ENCODE data around the gene HCRTR2. TPM values are rescaled to one million over a fixed set of nuclear protein-coding genes. Genes with fewer than 3 reads are reported as not detected.

HCRTR2 gene
- total RNA-seq, 1 experiment from 2014 or later = not detected

DNA sequence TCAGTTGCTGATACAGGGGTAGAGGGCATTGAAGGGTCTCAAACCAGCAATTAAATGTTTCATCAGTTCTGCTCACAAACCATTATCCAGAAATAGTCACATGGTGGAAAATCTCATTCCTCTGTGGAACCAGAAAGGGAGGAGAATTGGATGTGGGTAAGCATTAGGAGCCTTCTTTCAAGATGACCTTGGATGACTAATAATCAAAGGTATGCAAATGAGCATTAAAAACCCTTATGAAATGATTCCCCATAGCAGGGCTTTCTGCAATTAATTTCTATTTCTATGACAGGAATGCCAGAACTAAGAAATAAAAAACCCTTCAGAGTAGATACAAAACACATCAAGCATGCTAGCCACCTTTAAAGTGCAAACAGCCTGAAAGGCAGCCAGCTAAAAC, 37.4 kb upstream of the HCRTR2 start (continued):
- TF ChIP-seq, protein P1, sequence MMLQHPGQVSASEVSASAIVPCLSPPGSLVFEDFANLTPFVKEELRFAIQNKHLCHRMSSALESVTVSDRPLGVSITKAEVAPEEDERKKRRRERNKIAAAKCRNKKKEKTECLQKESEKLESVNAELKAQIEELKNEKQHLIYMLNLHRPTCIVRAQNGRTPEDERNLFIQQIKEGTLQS (CRISPR knock-in tag; conservative IDR thresholded peaks at IDR 0.05) = no peak
- TF ChIP-seq EMX1 (CRISPR knock-in tag; IDR thresholded peaks at IDR 0.05) (no peak), TEAD1 (CRISPR knock-in tag; IDR thresholded peaks at IDR 0.05) (no peak), ZBTB21 (CRISPR knock-in tag; IDR thresholded peaks at IDR 0.05; ENCODE audit: borderline replicate concordance) (no peak), MXD4 (CRISPR knock-in tag; IDR thresholded peaks at IDR 0.05; ENCODE audit: borderline replicate concordance) (no peak), JAZF1 (CRISPR knock-in tag; IDR thresholded peaks at IDR 0.05) (no peak)
- TF ChIP-seq, protein P2, sequence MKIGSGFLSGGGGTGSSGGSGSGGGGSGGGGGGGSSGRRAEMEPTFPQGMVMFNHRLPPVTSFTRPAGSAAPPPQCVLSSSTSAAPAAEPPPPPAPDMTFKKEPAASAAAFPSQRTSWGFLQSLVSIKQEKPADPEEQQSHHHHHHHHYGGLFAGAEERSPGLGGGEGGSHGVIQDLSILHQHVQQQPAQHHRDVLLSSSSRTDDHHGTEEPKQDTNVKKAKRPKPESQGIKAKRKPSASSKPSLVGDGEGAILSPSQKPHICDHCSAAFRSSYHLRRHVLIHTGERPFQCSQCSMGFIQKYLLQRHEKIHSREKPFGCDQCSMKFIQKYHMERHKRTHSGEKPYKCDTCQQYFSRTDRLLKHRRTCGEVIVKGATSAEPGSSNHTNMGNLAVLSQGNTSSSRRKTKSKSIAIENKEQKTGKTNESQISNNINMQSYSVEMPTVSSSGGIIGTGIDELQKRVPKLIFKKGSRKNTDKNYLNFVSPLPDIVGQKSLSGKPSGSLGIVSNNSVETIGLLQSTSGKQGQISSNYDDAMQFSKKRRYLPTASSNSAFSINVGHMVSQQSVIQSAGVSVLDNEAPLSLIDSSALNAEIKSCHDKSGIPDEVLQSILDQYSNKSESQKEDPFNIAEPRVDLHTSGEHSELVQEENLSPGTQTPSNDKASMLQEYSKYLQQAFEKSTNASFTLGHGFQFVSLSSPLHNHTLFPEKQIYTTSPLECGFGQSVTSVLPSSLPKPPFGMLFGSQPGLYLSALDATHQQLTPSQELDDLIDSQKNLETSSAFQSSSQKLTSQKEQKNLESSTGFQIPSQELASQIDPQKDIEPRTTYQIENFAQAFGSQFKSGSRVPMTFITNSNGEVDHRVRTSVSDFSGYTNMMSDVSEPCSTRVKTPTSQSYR (CRISPR knock-in tag; IDR thresholded peaks at IDR 0.05) = no peak
- TF ChIP-seq, protein P3, sequence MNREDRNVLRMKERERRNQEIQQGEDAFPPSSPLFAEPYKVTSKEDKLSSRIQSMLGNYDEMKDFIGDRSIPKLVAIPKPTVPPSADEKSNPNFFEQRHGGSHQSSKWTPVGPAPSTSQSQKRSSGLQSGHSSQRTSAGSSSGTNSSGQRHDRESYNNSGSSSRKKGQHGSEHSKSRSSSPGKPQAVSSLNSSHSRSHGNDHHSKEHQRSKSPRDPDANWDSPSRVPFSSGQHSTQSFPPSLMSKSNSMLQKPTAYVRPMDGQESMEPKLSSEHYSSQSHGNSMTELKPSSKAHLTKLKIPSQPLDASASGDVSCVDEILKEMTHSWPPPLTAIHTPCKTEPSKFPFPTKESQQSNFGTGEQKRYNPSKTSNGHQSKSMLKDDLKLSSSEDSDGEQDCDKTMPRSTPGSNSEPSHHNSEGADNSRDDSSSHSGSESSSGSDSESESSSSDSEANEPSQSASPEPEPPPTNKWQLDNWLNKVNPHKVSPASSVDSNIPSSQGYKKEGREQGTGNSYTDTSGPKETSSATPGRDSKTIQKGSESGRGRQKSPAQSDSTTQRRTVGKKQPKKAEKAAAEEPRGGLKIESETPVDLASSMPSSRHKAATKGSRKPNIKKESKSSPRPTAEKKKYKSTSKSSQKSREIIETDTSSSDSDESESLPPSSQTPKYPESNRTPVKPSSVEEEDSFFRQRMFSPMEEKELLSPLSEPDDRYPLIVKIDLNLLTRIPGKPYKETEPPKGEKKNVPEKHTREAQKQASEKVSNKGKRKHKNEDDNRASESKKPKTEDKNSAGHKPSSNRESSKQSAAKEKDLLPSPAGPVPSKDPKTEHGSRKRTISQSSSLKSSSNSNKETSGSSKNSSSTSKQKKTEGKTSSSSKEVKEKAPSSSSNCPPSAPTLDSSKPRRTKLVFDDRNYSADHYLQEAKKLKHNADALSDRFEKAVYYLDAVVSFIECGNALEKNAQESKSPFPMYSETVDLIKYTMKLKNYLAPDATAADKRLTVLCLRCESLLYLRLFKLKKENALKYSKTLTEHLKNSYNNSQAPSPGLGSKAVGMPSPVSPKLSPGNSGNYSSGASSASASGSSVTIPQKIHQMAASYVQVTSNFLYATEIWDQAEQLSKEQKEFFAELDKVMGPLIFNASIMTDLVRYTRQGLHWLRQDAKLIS (CRISPR knock-in tag; IDR thresholded peaks at IDR 0.05; ENCODE audit: borderline replicate concordance) = no peak

DNA sequence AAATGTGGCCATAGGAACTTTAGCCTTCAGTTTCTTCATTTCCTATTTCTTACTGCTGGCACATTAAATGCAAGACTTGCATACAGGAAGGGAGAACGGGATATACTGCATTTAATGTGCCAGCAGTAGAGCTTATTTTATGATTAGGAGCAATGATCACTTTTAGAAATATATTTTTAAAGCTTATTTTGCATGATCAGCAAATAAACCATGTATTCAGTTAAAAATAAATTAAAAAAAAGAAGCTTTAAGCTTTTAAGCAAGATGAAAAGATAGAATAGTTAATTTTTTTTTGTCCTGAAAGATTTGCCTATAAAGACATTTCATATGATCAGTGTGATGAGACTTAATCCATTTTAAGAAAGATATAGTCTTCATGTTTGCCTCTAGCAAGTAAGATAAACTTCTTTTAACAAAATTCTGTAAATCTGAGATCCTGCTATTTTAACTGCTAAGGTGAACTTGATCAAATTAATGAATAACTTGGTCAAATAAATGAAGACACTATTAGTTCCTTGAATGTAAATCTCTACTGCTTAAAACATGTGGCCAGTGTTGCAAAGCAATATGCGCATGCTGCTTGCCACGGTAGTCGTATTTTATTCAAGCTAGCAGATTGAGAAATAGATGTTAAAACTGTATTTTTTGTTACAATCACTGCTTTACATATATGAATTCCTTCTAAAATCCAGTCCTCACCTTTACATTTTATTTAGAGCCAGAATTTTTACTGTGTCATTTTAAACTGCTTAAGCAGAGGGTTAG, 36.2 kb upstream of the HCRTR2 start:
- CTCF ChIA-PET = no interaction called here
- POLR2A ChIA-PET = no interaction called here
- H3K9me3 Mint-ChIP-seq = no peaks in the 10 kb centered on the region
- ATAC-seq (no peak), DNase-seq (ENCODE audit: low spot score) (no peak)
- H3K27ac Mint-ChIP-seq = no peak overlapping the region
- no peak overlapping the region for H3K4me3 Mint-ChIP-seq
- H3K36me3 Mint-ChIP-seq = no peaks in the 10 kb centered on the region
- no peaks in the 10 kb centered on the region for H3K27me3 Mint-ChIP-seq (ENCODE audit: low read depth)
- peaks cover 15% of the 10 kb centered on the region for H3K4me1 Mint-ChIP-seq
- no peak for TF ChIP-seq ETV6 (CRISPR knock-in tag; IDR thresholded peaks at IDR 0.05)
- TF ChIP-seq, protein P4, sequence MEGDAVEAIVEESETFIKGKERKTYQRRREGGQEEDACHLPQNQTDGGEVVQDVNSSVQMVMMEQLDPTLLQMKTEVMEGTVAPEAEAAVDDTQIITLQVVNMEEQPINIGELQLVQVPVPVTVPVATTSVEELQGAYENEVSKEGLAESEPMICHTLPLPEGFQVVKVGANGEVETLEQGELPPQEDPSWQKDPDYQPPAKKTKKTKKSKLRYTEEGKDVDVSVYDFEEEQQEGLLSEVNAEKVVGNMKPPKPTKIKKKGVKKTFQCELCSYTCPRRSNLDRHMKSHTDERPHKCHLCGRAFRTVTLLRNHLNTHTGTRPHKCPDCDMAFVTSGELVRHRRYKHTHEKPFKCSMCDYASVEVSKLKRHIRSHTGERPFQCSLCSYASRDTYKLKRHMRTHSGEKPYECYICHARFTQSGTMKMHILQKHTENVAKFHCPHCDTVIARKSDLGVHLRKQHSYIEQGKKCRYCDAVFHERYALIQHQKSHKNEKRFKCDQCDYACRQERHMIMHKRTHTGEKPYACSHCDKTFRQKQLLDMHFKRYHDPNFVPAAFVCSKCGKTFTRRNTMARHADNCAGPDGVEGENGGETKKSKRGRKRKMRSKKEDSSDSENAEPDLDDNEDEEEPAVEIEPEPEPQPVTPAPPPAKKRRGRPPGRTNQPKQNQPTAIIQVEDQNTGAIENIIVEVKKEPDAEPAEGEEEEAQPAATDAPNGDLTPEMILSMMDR (IDR thresholded peaks at IDR 0.05) = no peak
- no peak for TF ChIP-seq CBFB (CRISPR knock-in tag; IDR thresholded peaks at IDR 0.05; ENCODE audit: low read depth)
- TF ChIP-seq, protein P5, sequence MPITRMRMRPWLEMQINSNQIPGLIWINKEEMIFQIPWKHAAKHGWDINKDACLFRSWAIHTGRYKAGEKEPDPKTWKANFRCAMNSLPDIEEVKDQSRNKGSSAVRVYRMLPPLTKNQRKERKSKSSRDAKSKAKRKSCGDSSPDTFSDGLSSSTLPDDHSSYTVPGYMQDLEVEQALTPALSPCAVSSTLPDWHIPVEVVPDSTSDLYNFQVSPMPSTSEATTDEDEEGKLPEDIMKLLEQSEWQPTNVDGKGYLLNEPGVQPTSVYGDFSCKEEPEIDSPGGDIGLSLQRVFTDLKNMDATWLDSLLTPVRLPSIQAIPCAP (CRISPR knock-in tag; IDR thresholded peaks at IDR 0.05) = no peak
- TF ChIP-seq EMX1 (CRISPR knock-in tag; IDR thresholded peaks at IDR 0.05) = no peak
- TF ChIP-seq, protein P6, sequence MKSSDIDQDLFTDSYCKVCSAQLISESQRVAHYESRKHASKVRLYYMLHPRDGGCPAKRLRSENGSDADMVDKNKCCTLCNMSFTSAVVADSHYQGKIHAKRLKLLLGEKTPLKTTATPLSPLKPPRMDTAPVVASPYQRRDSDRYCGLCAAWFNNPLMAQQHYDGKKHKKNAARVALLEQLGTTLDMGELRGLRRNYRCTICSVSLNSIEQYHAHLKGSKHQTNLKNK (CRISPR knock-in tag; IDR thresholded peaks at IDR 0.05) = no peak
- TF ChIP-seq, protein P7, sequence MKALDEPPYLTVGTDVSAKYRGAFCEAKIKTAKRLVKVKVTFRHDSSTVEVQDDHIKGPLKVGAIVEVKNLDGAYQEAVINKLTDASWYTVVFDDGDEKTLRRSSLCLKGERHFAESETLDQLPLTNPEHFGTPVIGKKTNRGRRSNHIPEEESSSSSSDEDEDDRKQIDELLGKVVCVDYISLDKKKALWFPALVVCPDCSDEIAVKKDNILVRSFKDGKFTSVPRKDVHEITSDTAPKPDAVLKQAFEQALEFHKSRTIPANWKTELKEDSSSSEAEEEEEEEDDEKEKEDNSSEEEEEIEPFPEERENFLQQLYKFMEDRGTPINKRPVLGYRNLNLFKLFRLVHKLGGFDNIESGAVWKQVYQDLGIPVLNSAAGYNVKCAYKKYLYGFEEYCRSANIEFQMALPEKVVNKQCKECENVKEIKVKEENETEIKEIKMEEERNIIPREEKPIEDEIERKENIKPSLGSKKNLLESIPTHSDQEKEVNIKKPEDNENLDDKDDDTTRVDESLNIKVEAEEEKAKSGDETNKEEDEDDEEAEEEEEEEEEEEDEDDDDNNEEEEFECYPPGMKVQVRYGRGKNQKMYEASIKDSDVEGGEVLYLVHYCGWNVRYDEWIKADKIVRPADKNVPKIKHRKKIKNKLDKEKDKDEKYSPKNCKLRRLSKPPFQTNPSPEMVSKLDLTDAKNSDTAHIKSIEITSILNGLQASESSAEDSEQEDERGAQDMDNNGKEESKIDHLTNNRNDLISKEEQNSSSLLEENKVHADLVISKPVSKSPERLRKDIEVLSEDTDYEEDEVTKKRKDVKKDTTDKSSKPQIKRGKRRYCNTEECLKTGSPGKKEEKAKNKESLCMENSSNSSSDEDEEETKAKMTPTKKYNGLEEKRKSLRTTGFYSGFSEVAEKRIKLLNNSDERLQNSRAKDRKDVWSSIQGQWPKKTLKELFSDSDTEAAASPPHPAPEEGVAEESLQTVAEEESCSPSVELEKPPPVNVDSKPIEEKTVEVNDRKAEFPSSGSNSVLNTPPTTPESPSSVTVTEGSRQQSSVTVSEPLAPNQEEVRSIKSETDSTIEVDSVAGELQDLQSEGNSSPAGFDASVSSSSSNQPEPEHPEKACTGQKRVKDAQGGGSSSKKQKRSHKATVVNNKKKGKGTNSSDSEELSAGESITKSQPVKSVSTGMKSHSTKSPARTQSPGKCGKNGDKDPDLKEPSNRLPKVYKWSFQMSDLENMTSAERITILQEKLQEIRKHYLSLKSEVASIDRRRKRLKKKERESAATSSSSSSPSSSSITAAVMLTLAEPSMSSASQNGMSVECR (CRISPR knock-in tag; IDR thresholded peaks at IDR 0.05; ENCODE audit: borderline replicate concordance) = no peak
- TF ChIP-seq, protein P3 (CRISPR knock-in tag; IDR thresholded peaks at IDR 0.05; ENCODE audit: borderline replicate concordance) = no peak
- no peak for TF ChIP-seq ZNF219 (CRISPR knock-in tag; IDR thresholded peaks at IDR 0.05; ENCODE audit: borderline replicate concordance)
- no peak for TF ChIP-seq FOXK1 (CRISPR knock-in tag; IDR thresholded peaks at IDR 0.05)
